ENCODE data around the gene CALD1.

Gene CALD1

GRCh38 chr7:134986363-134987251 is 207.2 kb downstream of the CALD1 start, which contains the start of gene AGBL3:
Gene AGBL3, plus strand, starts transcription at chr7:134986508. Its CDS starts 1,426 bp downstream, at chr7:134987934.
- TF ChIP-seq CTCF (IDR thresholded peaks at IDR 0.05) (peak; percentile 82), ZFX (IDR thresholded peaks at IDR 0.05; ENCODE audit: borderline replicate concordance) (no peak)
- peak within 1 kb of the TSS; percentile 93 for H3K27ac ChIP-seq

- no peak for TF ChIP-seq CTCF (IDR thresholded peaks at IDR 0.05)
- TF ChIP-seq ZFX (IDR thresholded peaks at IDR 0.05; ENCODE audit: borderline replicate concordance), result no peak
- no peak overlapping the region for H3K27ac ChIP-seq
Measured at GRCh38 chr7:134988161-134988560, 208.7 kb downstream of the CALD1 start.

- peak overlapping the region; percentile 5 for H3K27ac ChIP-seq
Measured at GRCh38 chr7:134991469-134992339, 212.3 kb downstream of the CALD1 start.

GRCh38 chr7:134992626-134993179 is 213.3 kb downstream of the CALD1 start:
- no peak overlapping the region for H3K27ac ChIP-seq
- TF ChIP-seq ZFX (IDR thresholded peaks at IDR 0.05; ENCODE audit: borderline replicate concordance) (no peak), CTCF (IDR thresholded peaks at IDR 0.05) (no peak)

More at GRCh38 chr7:134991469-134992339, 212.3 kb downstream of the CALD1 start:
- no peak for TF ChIP-seq ZFX (IDR thresholded peaks at IDR 0.05; ENCODE audit: borderline replicate concordance)
- TF ChIP-seq CTCF (IDR thresholded peaks at IDR 0.05), result no peak

- TF ChIP-seq ZFX (IDR thresholded peaks at IDR 0.05; ENCODE audit: borderline replicate concordance) (no peak), CTCF (IDR thresholded peaks at IDR 0.05) (no peak)
Measured at GRCh38 chr7:134993877-134994456, 214.5 kb downstream of the CALD1 start.

GRCh38 chr7:134995239-134996096 is 216.0 kb downstream of the CALD1 start:
- 0 out of 2 replicates have a peak overlapping the region, but pooled peaks have one; percentile 2 for H3K27ac ChIP-seq
- TF ChIP-seq ZFX (IDR thresholded peaks at IDR 0.05; ENCODE audit: borderline replicate concordance) (no peak), CTCF (IDR thresholded peaks at IDR 0.05) (no peak)

More at GRCh38 chr7:134993877-134994456, 214.5 kb downstream of the CALD1 start:
- no peak overlapping the region for H3K27ac ChIP-seq
